Parathyroid adenoma (tissue), 2 donors: ENCODE measurements around the gene TMEM239.
"Not testable (repeated sequence)": the region's sequence is repeated elsewhere in the genome, so short reads cannot be mapped to it uniquely, and the experiment has no call there.

Source experiments
- H2AFZ ChIP-seq: fragments of 300-600 bp; sonication (generic); one replicate; pipeline ENCODE4 v1.7.0; 2017; ENCODE audit warnings: antibody characterized with exemption, mild to moderate bottlenecking
- H3K27ac ChIP-seq: fragments of 300-600 bp; sonication (generic); one replicate; pipeline ENCODE4 v1.7.0; 2017
- H3K27me3 ChIP-seq: fragments of 300-600 bp; sonication (generic); one replicate; pipeline ENCODE4 v1.7.0; 2017; ENCODE audit warnings: low read length; ENCODE audit not compliant: control insufficient read depth, insufficient read depth
- H3K36me3 ChIP-seq: fragments of 300-600 bp; sonication (generic); one replicate; pipeline ENCODE4 v1.7.0; 2017; ENCODE audit warnings: low read length; ENCODE audit not compliant: control insufficient read depth, insufficient read depth
- H3K4me1 ChIP-seq: fragments of 300-600 bp; sonication (generic); one replicate; pipeline ENCODE4 v1.7.0; 2017; ENCODE audit warnings: control low read depth
- H3K4me2 ChIP-seq: fragments of 300-600 bp; sonication (generic); one replicate; pipeline ENCODE4 v1.7.0; 2017; ENCODE audit warnings: low read length
- H3K4me3 ChIP-seq: fragments of 300-600 bp; sonication (generic); one replicate; pipeline ENCODE4 v1.7.0; 2017; ENCODE audit warnings: low read depth, low read length
- H3K79me2 ChIP-seq: fragments of 300-600 bp; sonication (generic); one replicate; pipeline ENCODE4 v1.7.0; 2017; ENCODE audit warnings: control low read depth
- H3K9ac ChIP-seq: fragments of 300-600 bp; sonication (generic); one replicate; pipeline ENCODE4 v1.7.0; 2017; ENCODE audit warnings: mild to moderate bottlenecking
- H3K9me3 ChIP-seq: fragments of 300-600 bp; sonication (generic); one replicate; pipeline ENCODE4 v1.7.0; 2017; ENCODE audit warnings: low read length; ENCODE audit not compliant: control insufficient read depth
- CTCF ChIP-seq: fragments of 300-600 bp; sonication (generic); IDR thresholded peaks from one replicate; pipeline ENCODE4 v1.7.0; 2017; ENCODE audit warnings: antibody characterized with exemption, mild to moderate bottlenecking
- donor health status: primary hyperparathyroidism.

The TMEM239 gene

GRCh38 chr20:2816030-2816582, at the start of gene TMEM239:
TMEM239 (plus strand) TSS chr20:2816364; CDS start chr20:2816555, 191 bp downstream.
- no peak for TF ChIP-seq CTCF
- Histone ChIP-seq H2AFZ (no peak within 1 kb of the TSS), H3K9ac (no peak within 1 kb of the TSS), H3K9me3 (no peaks in the 10 kb centered on the region), H3K27me3 (no peaks in the 10 kb centered on the region), H3K27ac (no peak within 1 kb of the TSS), H3K4me3 (no peak within 1 kb of the TSS), H3K4me2 (no peak within 1 kb of the TSS), H3K79me2 (no peaks in the 10 kb centered on the region), H3K4me1 (peaks cover 7% of the 10 kb centered on the region), H3K36me3 (no peaks in the 10 kb centered on the region)

- no peak overlapping the region for H3K27ac ChIP-seq
- H3K79me2 ChIP-seq = no peaks in the 10 kb centered on the region
- H2AFZ ChIP-seq = peak overlapping the region; percentile 44
- no peak overlapping the region for H3K9ac ChIP-seq
- TF ChIP-seq CTCF = no peak
- no peaks in the 10 kb centered on the region for H3K36me3 ChIP-seq
- H3K27me3 ChIP-seq = no peaks in the 10 kb centered on the region
- no peak overlapping the region for H3K4me2 ChIP-seq
- H3K4me3 ChIP-seq = no peak overlapping the region
- H3K9me3 ChIP-seq = no peaks in the 10 kb centered on the region
- peaks cover 4% of the 10 kb centered on the region for H3K4me1 ChIP-seq
Measured at GRCh38 chr20:2767768-2768631, 48.2 kb upstream of the TMEM239 start.

- H3K9me3 ChIP-seq = no peaks in the 10 kb centered on the region
- no peak overlapping the region for H3K4me2 ChIP-seq
- TF ChIP-seq CTCF = no peak
- H3K4me1 ChIP-seq = peaks cover 4% of the 10 kb centered on the region
- H3K27me3 ChIP-seq = no peaks in the 10 kb centered on the region
- H3K36me3 ChIP-seq = no peaks in the 10 kb centered on the region
- H3K4me3 ChIP-seq = no peak overlapping the region
- H2AFZ ChIP-seq = peak overlapping the region; percentile 44
- no peaks in the 10 kb centered on the region for H3K79me2 ChIP-seq
- H3K27ac ChIP-seq = no peak overlapping the region
- no peak overlapping the region for H3K9ac ChIP-seq
Measured at GRCh38 chr20:2768632-2769015, 47.5 kb upstream of the TMEM239 start.

- H3K79me2 ChIP-seq, H3K9ac ChIP-seq, H3K36me3 ChIP-seq, H2AFZ ChIP-seq, H3K4me1 ChIP-seq, H3K9me3 ChIP-seq, H3K4me2 ChIP-seq, H3K27ac ChIP-seq, H3K27me3 ChIP-seq, H3K4me3 ChIP-seq: not testable (repeated sequence)
Measured at GRCh38 chr20:2770091-2770490, 46.1 kb upstream of the TMEM239 start.

- H3K4me1 ChIP-seq = peaks cover 4% of the 10 kb centered on the region
- H3K36me3 ChIP-seq = no peaks in the 10 kb centered on the region
- H3K9me3 ChIP-seq = no peaks in the 10 kb centered on the region
- no peak overlapping the region for H3K9ac ChIP-seq
- H2AFZ ChIP-seq = no peak overlapping the region
- H3K27ac ChIP-seq = no peak overlapping the region
- no peaks in the 10 kb centered on the region for H3K79me2 ChIP-seq
- H3K27me3 ChIP-seq = no peaks in the 10 kb centered on the region
- no peak overlapping the region for H3K4me3 ChIP-seq
- no peak overlapping the region for H3K4me2 ChIP-seq
- no peak for TF ChIP-seq CTCF
Measured at GRCh38 chr20:2771631-2772080, 44.5 kb upstream of the TMEM239 start.
